Measurements from ENCODE around the gene CABLES2.
A peak's percentile ranks its signal among the peaks of the same experiment; 100 is the strongest.
"Not testable (repeated sequence)": the region's sequence is repeated elsewhere in the genome, so short reads cannot be mapped to it uniquely, and the experiment has no call there.

Gene CABLES2

DNA sequence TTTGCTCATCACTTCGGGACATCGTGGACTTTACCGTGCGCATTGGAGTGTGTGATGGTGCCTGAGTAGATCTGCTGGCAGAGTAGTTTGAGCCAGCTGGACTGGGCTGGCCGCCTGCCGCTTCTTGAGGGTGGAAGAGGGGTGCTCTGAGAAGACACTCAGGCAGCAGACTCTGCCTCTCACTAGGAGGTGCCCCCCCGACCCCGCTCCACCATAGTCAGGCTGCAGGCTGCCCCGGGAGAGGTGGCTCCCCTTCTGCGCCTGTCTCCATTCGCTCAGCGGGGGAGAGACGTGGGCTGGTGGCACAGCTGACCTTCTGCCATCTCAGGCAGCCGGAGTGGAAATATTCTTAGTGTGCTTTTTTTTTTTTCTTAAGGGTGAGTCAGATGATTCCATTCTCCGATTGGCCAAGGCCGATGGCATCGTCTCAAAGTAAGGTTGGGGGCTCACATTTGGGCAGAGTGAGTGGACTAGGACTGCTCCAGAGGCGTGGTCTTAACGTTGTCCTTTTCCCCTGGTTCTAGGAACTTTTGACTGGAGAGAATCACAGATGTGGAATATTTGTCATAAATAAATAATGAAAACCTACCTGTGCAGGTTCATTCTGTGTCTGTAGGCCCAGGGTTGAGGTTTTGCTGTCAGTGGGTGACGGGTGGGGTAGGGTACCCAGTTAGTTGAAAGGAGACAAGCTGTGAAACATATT is 19.0 kb downstream of the CABLES2 start:
- DNase-seq: no peak

DNA sequence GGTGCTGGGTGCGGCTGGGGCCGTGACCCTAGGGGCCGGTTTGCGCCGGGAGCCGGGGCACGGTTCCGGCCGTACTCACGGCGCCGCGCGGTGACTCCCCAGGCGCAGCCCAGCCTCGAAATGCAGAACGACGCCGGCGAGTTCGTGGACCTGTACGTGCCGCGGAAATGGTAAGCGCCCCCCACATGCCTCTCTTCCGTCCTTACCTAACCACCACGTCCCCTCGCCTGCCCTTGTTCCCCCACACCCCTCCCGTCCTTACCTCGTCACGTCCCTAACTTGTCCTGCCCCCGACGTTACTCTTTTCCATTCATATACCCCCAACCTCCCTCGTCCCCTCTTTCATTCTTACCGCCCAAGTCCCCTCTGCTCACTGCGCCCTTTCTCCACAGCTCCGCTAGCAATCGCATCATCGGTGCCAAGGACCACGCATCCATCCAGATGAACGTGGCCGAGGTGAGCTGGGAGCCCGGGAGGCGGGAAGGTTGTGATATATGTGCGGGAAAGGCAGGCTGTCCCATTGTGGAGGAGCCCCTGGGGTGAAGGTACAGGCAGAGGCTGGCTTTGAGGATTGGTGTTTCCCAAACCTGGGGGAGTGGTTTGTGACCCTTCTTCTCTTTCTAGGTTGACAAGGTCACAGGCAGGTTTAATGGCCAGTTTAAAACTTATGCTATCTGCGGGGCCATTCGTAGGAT is 19.7 kb downstream of the CABLES2 start:
- DNase-seq: no peak

DNA sequence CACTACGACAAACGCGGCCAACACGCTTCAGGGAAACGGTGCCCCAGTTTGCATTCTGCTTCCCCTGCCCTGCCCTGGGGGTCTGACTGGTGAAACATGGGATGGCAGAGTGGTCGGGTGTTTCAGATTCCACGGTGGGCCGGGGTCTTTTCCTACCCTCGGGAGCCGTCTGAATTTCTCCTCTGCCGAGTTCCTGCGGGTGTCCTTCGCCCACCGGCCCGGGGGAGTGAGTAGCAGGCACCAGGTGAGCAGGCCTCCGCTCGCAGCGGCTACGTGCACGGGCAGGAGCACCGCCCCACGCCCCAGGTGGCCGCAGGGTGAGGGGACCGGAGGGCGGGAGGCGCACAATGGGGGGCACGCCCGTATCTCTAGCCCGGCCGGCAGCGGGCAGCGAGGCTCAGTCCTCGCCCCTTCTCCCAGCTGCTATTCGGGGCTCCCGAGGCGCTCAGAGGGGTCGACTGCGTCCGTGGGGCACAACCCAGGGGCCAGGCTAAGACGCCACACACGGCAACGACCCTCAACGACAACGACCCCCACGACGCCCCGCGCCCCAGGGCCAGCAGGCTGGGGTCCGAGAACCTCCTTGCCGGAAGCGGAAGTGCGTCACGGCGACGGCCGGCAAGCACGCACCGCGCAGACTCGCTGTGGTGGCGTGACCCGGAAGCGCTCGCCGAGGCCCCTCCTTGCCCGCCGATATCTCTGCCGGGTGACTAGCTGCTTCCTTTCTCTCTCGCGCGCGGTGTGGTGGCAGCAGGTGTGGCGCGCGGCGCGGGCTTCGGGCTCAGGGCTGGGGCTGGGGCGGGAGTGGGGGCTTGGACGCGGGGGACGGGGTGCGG is 20.5 kb downstream of the CABLES2 start, which contains the start of gene RPS21:
TSS of gene RPS21 (plus strand) at position 721 of the 836 bp plus-strand sequence. CDS start 236 bp downstream, outside the sequence.
- peak; percentile 67 for DNase-seq

DNA sequence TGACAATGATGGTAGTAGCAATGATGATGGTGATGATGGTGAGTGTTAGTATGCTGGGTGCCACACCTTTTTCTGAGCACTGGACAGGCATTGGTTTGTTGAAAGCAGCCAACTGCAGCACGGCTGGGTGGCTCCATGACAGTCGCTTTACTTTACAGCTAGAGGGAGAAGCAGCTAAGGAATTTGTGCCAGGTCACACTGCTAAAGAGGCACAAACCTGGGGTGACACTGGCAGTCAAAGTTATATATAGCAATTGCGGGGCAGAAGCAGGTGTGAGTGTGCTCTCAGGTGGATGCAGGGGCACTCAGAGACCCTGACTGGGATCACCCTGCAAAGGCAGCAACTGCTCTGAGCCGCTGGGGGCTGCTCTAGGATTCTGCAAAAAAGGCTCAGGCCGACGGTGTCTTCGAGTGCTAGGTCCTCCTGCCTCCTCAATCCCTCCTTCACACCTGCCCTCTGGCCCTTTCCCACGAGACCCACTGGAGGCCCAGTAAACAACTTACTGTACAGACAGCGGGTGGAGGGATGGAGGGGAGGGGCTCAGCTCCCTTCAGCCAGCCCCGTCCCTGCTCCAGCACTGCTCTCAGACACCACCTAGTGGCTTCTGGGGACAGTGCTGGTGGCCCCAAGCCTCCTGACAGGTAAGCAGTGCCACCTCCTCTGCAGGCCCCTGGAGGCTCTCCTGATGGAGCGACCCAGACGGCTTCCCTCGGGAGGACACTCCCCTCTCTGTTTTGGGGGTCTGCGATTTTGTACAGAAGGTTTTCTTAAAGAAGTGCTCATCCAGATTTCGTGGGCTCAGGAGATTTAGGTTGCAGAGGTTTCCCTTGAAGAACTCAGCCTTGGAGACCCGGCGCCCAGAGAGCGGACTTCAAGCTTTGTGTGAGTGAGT is 24.5 kb downstream of the CABLES2 start:
- peak; percentile 24 for DNase-seq

DNA sequence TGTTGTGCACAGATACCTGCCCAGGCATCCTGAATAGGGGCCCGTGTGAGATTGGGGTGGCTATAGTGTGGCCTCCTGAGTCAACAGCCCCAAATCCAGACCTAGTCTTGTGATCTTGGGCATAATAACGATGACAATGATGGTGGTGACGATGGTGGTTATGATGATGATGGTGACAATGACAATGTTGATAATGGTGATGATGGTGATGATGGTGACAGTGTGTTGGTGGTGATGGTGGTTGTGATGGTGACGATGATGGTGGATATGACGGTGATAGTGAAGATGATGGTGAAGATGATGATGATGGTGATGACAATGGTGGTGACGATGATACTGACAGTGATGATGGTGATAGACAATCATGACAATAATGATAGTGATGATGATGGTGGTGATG is 25.2 kb downstream of the CABLES2 start:
- no peak for DNase-seq

DNA sequence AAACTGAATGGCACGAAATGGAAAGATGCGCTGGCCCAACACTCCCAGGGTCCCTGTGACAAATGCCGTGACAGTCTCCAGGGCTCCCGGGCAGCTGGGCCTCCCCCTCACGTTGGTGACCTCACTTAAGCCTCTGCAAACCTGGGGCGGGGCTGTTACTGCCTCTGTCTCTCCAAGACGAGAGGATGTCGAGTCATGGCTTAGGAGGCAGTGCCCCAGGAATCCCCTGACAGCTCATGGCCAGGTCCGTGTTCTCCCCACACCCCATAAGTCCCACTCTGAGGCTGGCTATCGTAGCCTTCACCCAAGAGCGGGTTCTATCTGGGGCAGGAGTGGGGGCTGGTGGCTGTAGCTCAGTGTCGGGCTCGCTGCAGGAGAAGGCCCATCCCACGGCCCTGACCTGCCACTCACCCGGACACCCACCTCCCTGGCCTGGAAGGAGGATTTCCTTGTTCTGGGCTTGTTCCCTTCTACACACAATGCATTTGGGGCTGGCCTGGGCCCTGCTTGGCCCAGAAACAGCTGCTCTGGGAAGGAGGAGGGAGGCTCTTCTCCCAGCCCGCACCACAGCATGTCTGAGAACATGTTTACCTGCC is 25.8 kb downstream of the CABLES2 start:
- DNase-seq: no peak

- DNase-seq: no peak
These were observed 28.9 kb downstream of the CABLES2 start for GRCh38 chr20:62378215-62378614.

GRCh38 chr20:62377615-62378178 is 29.4 kb downstream of the CABLES2 start:
- no peak for DNase-seq

DNA sequence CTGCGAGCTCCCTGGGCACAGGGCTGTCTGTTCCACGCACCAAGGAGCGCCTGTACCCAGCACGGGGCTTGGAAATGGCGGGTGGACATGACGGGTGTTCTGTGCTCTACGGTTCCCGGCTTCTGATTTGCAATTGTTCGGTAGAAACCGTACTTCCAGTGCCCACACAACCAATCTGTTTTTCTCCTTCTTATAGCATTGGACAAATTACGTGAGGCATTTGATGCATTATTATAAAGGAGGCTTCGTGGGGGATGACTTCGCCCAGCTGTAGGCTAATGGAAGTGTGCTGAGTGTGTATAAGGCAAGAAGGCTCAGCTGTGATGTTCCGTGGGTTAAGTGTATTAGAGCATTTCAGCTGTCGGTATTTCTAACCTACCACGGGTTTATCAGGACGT is 30.0 kb downstream of the CABLES2 start:
- no peak for DNase-seq

DNA sequence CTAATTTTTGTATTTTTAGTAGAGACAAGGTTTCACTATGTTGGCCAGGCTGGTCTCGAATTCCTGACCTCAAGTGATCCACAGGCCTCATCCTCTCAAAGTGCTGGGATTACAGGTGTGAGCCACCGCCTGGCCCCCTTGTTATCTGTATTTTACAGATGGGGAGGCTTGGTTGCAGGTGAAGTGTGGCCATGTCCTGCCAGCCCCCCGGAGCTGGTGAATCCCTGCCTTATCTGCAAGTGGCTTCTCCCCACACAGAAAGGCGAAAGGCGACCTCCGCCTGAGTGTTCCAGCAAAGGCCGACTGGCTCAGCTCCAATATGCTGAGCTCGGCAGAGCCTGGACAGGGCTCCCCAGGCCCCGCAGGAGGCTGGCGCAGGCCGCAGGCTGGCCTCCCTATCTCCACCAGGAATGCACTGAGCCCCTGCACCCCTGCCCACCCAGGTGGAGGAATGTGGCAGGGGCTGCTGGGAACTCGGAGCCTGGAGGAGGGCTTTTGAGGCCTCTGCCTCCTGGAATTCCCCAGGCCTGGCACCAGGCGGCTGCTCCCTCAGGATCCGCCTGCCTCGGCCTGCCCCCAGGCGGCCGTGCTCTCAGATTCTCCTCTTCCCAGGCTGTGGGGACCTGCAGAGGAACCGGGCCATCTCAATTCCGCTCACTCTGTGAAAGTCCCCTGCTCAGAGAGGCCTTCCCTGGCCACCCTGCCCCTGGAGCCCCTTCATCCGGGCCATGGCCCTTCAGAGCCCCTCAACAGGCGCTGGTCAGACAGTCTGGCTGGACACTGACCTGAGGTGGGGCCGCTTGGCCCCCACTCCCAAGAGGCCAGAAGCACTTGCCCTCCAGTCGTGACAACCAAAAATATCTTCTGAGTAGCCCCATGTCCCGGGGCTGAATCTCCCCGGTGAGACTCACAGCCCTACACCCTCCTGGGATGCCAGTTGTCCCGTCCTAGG is 30.7 kb downstream of the CABLES2 start:
- no peak for DNase-seq

- DNase-seq: no peak
These were observed 32.5 kb downstream of the CABLES2 start for GRCh38 chr20:62374331-62375152.

DNA sequence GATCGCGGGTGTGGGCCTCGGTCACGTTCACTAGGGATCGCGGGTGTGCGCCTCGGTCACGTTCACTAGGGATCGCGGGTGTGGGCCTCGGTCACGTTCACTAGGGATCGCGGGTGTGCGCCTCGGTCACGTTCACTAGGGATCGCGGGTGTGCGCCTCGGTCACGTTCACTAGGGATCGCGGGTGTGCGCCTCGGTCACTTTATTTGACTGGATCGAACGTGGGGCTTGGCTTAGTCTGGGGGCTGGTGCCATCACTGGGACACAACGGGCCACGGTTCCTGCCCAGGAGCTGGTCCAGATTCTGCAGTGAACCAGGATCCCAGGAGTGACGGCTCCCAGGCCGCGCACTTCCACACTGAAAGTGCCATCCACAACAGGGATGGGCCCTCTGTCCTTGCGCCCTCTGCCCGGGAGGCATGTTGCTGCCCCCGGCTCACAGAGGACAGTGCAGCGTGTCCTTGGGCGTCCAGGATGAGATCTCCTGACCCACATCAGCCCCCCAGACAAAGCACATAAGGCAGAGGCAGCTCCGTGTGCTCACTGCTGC is 33.4 kb downstream of the CABLES2 start:
- not testable (repeated sequence) for DNase-seq

GRCh38 chr20:62372042-62372993 is 34.8 kb downstream of the CABLES2 start:
- no peak for DNase-seq

DNA sequence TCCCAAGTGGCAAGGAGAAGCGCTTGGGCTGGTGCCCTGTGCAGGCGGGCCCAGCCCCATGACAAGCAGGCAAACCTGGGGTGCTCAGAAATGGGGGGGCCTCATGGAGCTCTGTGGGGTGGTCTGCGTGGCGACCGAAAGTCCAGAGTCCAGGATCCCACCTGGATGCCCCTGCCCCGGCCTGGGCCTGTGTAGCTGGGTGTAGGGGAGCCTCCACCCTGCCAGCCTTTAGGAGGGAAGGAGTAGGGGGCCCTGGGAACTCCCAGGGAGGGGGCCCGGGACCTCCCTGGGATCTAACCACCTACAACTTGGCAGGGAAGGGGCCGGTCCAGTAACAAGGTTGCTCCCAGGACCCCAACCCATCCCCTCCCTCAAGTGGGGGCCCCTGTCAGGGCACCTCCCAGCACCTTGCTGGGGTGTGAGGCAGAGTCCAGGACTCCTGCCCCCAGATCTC is 35.5 kb downstream of the CABLES2 start:
- no peak for DNase-seq

DNA sequence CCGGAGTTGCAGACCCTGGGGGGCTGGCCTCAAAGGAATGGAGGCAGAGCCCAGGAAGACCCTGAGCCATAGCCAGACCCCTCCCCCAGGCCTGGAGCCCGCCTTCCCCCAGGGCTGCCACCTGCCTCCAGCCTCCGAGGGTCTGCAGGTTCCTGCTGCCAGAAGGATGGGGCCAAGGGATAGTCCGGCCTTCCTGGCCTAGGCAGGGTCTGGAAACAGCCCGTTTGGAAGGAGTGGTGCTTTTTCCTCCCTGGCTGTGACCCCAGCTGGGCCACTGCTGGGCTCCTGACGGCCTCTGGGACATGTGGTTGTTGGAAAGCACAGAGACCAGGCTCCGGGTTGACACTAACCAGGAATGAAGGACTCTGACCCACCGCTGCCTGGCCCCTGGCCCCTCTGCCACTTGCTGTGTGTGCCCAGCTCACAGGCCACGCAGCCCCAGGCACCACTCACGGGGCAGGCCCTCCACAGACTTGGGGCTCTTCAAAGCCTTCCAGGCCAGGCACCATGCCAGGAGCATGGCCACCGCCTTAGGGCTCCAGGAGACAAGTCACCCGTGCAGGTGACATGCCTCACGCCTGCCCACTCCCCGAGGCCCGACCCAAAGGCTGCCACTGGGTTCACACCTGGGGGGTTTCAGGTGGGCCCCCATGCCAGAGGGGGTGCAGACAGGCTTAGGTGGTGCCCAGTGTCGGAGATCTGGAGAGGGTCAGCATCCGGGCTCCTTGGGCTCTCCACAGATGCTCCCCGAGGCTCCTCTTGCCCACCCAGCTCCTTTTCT is 36.1 kb downstream of the CABLES2 start:
- DNase-seq: no peak

GRCh38 chr20:62370115-62370806 is 36.8 kb downstream of the CABLES2 start:
- DNase-seq: peak; percentile 54

- no peak for DNase-seq
These were observed 37.3 kb downstream of the CABLES2 start for GRCh38 chr20:62369815-62370114.

All from T1000 (cell line).